Hematopoietic multipotent progenitor cell treated with erythropoietin and hydrocortisone succinate and interleukin-3 and kit ligand, for 4 days (in vitro differentiated cells): Measurements from ENCODE around the gene PRSS48.
"Not testable (repeated sequence)": the region's sequence is repeated elsewhere in the genome, so short reads cannot be mapped to it uniquely, and the experiment has no call there.

Experiments
- DNase-seq: peaks from one replicate; pipeline ENCODE4 v3.0.0-alpha.2; 2015

PRSS48 gene

GRCh38 chr4:151319490-151319889, 42.5 kb downstream of the PRSS48 start:
- DNase-seq = no peak

DNA sequence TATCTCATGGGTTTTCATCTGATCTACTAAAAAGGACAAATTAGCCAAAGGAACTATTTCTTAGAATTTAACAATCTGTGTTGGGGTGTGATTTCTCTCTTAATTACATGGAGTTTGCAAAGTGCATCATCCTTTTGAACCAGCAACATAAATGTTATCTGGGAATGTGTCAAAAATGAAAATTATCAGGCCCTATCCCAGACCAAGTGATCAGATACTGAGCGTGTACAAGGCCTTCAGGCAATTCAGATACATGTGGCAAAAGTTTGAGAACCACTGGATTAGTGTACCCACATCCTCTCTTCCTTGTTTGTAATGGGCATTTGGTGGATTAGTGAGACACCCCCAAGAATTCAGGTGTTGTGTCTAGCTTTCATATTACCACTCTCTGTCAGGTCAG, 44.6 kb downstream of the PRSS48 start:
- DNase-seq = no peak

GRCh38 chr4:151322161-151322560, 45.2 kb downstream of the PRSS48 start:
- not testable (repeated sequence) for DNase-seq

DNA sequence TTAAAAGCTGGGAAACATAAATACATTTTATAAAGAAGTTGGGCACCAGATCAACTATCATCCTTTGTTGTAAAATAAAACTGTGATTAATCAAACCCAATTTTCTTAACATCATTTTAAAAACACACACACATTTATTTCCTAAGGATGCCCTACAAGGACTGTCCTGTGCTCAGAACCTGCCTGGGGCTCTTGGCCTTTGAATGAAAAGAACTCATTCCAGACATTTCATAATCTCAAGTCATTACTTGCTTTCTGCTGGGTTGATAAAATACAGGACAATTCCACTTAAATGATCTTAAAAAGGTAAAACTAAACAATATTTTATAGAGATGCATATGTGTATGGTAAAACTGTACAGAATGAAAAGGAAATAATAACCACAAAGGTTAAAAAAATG, 45.6 kb downstream of the PRSS48 start:
- no peak for DNase-seq

DNA sequence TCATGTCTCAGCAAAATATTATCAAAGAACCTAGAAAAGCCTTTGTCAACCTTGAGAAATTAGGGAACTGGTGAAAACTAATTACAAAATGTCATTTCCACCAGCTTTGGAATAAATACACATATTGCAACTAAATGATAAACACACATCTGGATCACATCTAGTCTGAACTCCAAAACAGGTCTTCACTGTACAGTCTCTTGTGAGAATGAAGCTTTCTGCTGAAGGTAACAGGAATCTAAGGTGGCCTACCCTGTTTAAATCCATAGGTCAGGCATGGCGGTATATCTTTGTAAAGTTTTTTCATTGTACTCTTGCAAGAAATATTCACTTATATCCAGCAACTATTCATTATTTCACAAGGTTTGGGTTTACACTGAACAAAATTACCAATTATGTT, 46.7 kb downstream of the PRSS48 start:
- no peak for DNase-seq

GRCh38 chr4:151324124-151324751, 47.3 kb downstream of the PRSS48 start:
- no peak for DNase-seq

GRCh38 chr4:151324752-151325110, 47.8 kb downstream of the PRSS48 start:
- peak; percentile 7 for DNase-seq

DNA sequence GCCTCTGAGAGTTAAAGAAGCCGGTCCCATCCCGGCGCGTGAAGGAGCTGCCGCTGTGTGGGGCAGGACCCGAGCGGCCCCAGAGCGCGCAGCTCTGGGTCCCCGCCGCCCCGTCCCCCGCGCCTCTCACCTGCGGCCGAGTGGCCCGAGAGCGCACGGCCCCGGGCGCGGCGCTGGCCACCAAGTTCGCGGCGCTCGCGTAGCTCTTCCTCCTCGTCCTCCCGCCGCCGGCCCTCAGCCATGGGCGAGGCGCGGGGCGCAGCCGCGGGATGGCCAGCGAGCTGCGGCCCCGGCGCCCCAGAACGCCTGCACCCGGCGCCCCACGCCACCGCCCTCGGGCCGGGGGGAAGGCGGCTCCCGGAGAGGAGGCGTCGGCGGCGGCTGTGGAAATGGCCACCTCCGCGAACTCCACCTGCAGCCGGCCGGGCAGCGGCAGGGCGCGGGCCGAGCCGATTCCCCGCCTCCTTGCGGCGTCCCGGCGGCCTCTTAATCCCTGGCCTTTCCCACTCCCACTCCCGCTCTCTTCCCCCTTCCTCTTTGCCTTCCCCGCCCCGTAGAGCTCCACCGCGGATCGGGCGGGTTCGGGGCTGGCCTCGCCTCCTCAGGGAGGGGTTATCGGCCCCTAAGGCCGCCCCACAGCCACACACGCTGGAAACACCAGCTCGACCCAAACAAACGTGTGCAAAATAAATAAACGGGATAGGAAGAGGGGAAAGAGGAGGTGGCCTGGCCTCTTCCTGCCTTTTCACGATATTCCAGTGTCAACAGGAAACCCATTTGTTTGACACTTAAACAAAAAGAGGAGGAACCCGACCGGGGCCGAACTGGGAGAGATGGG, 48.4 kb downstream of the PRSS48 start, which contains the start of gene SH3D19:
Gene SH3D19 (minus strand): TSS at position 495 of the 838 bp plus-strand sequence. CDS start 253 bp downstream, at position 242.
- peak; percentile 7 for DNase-seq

GRCh38 chr4:151325949-151326246, 48.9 kb downstream of the PRSS48 start:
- no peak for DNase-seq

GRCh38 chr4:151329217-151330007, 52.5 kb downstream of the PRSS48 start:
- no peak for DNase-seq

DNA sequence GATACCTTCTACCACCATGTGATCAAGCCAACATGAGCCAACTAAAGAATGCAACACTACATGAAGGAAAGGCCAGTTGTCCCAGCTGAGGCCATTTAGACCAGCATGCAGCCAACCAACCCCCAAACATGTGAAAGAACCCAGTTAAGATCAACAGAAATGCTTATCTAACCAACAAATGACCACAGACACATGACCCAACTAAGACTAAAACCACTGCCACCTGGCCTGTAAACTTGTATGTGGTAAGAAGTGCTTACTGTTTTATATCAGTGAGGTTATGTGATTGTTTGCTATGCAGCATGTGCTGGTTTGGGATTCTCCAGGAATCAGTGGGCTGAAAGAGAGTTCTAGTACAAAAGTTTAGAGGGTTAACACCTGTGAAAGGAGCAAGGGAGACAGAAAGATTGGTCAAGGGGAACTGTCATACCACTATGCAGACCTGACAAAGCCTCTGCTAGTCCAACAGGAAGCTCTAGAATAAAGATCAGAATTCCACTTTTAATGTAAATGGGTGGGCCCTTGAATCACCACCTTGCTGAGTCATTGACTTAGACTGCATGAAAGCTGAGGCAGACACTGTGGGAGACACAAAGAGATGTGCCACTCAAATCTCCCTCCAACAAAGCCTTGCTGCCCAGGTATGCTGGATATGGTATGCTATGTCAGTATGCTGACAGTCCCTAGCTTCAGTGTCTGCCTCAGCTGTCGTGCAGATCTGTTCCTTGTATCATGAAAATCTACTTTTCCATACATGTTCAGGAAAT, 54.5 kb downstream of the PRSS48 start:
- peak; percentile 42 for DNase-seq

GRCh38 chr4:151339467-151339866, 62.5 kb downstream of the PRSS48 start:
- no peak for DNase-seq

DNA sequence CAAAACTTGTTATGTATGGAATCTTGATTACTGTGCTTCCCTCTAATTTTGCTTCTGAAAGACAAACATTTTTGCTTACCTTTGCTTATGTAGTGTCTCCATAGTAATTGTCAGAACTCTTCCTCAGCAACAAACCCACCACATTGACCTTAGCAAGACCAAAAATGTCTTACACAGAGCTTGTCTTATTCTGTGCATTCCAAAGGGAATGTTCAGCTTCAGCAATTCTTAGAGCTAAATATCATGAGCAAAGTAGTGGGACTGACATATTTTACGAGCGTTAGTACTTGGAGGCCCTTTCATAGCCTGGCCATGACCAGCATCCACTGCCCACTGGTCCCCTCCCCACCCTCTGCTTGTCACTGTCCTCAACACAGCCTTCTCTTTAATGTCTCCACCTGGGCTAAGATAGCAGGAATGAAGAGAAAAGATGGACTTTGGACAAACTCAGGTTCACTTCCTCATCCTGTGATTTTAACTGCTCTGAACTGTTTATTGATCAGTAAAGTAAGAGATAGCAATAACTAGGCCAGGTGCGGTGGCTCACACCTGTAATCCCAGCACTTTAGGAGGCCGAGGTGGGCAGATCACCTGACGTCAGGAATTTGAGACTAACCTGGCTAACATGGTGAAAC, 63.9 kb downstream of the PRSS48 start:
- DNase-seq = no peak
